CD4-positive, alpha-beta T cell treated with Interleukin-15 for 1 hour (primary cell): ENCODE data around the gene LILRB5.
A peak's percentile ranks its signal among the peaks of the same experiment; 100 is the strongest.
"Not testable (repeated sequence)": the region's sequence is repeated elsewhere in the genome, so short reads cannot be mapped to it uniquely, and the experiment has no call there.

Experiments used
- DNase-seq: peaks from one replicate; pipeline ENCODE4 v3.0.0-alpha.2; 2020

Gene LILRB5

GRCh38 chr19:54240372-54241336 lies 16.4 kb downstream of the LILRB5 start:
- not testable (repeated sequence) for DNase-seq

- not testable (repeated sequence) for DNase-seq
Observed at GRCh38 chr19:54239491-54240371, 17.3 kb downstream of the LILRB5 start.

- DNase-seq, result no peak
Observed at GRCh38 chr19:54233941-54234340, 23.1 kb downstream of the LILRB5 start.

- DNase-seq, result peak; percentile 81
Observed at GRCh38 chr19:54231077-54231931, 25.8 kb downstream of the LILRB5 start.

GRCh38 chr19:54230031-54230430 lies 27.0 kb downstream of the LILRB5 start:
- no peak for DNase-seq

GRCh38 chr19:54229146-54229545 lies 27.9 kb downstream of the LILRB5 start:
- no peak for DNase-seq

GRCh38 chr19:54224619-54225018 lies 32.5 kb downstream of the LILRB5 start:
- DNase-seq, result not testable (repeated sequence)

GRCh38 chr19:54223937-54224281 lies 33.2 kb downstream of the LILRB5 start:
- not testable (repeated sequence) for DNase-seq

GRCh38 chr19:54223277-54223936 lies 33.7 kb downstream of the LILRB5 start:
- not testable (repeated sequence) for DNase-seq

- DNase-seq, result peak; percentile 62
Observed at GRCh38 chr19:54222474-54223276, 34.4 kb downstream of the LILRB5 start, which contains the start of gene LILRB3. TSS of gene LILRB3 (minus strand) at chr19:54223007. CDS start at chr19:54222976, 31 bp downstream.

- DNase-seq, result not testable (repeated sequence)
Observed at GRCh38 chr19:54221947-54222346, 35.1 kb downstream of the LILRB5 start.

- not testable (repeated sequence) for DNase-seq
Observed at GRCh38 chr19:54219702-54220101, 37.4 kb downstream of the LILRB5 start.

- no peak for DNase-seq
Observed at GRCh38 chr19:54218960-54219661, 38.0 kb downstream of the LILRB5 start.

- peak; percentile 12 for DNase-seq
Observed at GRCh38 chr19:54218259-54218658, 38.8 kb downstream of the LILRB5 start.

- peak; percentile 14 for DNase-seq
Observed at GRCh38 chr19:54217517-54218247, 39.4 kb downstream of the LILRB5 start.

GRCh38 chr19:54216869-54217268 lies 40.2 kb downstream of the LILRB5 start:
- DNase-seq, result peak; percentile 10

- not testable (repeated sequence) for DNase-seq
Observed at GRCh38 chr19:54214734-54215133, 42.3 kb downstream of the LILRB5 start.

- not testable (repeated sequence) for DNase-seq
Observed at GRCh38 chr19:54214217-54214616, 42.9 kb downstream of the LILRB5 start.

- no peak for DNase-seq
Observed at GRCh38 chr19:54211235-54211634, 45.8 kb downstream of the LILRB5 start.
